ENCODE data around the gene PLXNA4.
A peak's percentile ranks its signal among the peaks of the same experiment; 100 is the strongest.

Gene PLXNA4

DNA sequence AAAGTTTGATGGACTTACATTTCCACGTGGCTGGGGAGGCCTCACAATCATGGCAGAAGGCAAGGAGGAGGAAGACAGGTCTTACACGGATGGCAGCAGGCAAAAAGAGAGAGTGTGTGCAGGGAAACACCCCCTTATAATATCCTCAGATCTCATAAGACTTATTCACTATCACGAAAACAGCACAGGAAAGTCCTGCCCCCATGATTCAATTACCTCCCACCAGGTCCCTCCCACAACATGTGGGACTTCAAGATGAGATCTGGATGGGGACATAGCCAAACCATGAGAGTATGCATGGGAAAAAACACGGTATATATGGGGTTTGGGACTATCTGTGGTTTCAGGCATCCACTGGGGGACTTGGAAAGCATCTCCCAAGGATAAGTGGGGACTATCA, 78.0 kb downstream of the PLXNA4 start:
- DNase-seq: no peak

DNA sequence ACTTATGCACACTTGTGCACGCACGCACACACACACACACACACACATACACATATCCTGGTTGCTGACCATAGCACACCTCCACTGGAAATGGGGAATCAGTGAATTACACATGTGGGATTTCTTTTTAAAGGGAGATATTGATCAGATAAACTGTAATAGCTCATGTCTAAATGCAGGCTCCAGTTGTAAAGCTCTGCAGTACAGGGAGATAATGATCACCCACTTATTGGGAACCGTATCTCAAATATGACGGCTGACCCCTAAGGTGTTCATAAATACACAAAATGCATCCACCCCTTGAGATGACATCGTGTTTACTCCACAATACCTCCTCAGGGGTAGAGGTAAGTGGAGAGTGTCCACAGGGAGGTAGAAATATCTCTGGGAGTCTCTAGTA, 79.2 kb downstream of the PLXNA4 start:
- no peak for DNase-seq

DNA sequence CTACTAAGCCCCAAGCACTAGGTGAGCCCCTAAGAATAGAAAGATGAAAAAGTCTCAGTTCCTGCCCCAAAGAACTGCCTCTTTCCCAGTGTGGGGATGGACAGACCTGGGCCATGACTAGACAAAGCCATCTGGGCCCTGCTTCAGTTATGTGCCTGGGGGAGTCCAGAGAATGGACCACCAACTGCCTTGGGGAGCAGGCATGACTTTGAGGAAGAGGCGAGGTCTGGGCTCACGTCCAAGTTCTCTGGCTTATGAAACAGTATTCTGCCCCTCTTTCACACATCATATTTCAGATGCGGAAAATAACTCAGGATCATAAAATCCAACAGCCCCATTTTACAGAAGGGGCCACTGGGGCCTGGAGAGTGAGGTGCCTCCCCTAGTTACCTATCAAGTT, 80.3 kb downstream of the PLXNA4 start:
- peak; percentile 12 for DNase-seq

DNA sequence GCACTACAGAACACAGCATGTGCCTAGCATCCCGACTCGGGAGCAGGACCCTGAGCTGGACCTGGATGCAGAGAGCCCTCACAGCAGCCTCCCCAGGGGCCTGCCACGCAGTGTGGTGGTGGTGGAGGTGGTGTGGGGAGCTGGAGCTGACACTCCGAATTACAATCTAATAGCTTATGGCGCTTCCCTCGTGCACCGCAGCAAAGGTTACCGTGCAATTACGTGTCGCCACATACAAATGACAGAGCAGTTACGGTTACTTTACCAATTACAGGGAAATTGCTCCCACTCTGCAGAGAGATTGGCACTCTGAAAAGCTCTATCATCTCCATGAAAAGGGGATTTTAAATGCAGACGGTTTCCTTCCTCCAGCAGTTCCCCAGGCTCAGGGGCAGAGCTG, 81.8 kb downstream of the PLXNA4 start:
- no peak for DNase-seq

DNA sequence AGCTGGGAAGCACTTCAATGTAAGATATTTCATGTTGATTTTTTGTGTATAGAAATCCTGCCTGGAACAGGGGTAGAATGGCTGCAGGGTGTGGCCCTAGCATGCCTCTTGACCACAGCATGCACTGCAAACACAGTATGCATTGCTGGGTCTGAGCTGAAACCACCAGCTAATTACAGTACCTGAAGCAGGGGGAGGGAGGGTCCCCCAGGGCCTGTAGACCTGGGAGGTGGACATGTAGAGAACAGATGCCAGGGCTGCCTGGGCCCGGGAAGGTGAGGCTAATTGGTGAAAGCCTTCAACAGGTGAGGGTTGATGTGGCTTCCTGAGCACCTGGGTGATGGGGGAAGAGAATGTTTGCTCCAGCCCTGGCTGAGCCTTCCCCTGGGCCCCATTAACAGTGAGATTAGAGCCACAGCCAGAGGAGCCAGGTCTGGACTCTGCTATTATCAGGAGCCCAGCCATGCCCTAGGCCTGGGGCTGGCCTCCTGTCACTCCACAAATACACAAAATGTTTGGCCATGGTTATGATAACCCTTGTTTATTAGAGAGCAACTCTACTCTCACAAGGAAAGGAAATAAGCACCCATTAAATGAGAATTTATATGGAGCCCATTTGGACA, 83.3 kb downstream of the PLXNA4 start:
- peak; percentile 0 for DNase-seq

DNA sequence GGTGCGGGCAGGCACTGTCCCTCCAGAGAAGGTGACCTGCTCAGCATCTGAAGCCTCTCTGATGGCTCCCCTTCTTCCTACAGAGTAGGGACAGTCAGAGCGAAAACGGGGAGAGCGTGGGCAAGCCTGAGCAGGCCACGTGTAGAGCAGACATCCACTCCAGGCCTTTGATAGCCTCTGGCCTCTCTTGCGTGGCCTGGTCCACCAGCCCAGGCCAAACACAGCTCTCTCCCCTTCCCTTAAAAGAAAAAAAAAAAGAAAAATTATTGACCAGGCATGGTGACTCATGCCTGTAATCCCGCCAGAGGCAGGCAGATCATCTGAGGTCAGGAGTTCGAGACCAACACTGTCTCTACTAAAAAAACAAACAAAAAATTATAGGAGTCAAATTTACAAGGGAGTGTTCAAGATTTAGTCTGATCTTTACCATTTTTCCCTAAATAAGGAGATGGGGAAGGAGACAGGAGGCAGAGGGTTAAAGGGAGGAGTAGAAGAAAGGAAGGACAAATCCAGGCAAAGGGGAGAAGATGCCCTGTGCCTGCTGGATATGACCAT, 84.8 kb downstream of the PLXNA4 start:
- peak; percentile 3 for DNase-seq

DNA sequence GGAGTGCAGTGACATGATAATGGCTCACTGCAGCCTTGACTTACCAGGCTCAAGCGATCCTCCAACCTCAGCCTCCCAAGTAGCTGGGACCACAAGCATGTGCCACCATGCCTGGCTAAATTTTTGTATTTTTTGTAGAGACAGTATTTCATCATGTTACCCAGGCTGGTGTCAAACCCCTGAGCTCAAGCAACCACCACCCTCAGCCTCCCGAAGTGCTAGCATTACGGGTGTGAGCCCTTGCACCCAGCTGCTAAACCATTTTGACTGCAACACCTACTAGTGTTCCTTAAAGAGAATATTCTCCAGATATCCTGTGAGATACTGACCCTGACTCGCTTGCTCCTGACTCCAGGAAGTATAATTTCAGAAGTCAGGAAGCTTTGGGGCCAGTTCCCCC, 85.8 kb downstream of the PLXNA4 start:
- DNase-seq: no peak

DNA sequence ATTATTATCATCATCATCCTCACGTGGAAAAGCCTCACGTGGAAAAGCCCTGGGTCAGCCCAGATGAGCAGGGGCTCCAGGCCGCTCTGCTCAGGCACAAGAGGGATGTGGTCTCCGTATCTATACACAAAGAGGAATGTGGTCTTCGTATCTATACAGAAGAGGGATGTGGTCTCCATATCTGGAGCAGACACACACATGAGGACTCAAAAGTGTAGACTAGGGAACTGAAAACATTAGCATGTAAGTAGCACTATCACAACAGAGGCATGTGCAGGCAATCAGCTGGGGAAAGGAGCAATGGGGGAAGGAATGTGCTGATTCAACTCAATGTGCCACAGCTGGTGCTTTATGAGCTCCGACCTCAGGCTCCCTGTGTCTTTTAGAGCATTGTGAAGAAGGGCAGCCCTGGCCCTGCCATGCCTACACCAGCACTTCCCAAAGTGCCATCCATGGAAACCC, 86.5 kb downstream of the PLXNA4 start:
- DNase-seq: peak; percentile 94

DNA sequence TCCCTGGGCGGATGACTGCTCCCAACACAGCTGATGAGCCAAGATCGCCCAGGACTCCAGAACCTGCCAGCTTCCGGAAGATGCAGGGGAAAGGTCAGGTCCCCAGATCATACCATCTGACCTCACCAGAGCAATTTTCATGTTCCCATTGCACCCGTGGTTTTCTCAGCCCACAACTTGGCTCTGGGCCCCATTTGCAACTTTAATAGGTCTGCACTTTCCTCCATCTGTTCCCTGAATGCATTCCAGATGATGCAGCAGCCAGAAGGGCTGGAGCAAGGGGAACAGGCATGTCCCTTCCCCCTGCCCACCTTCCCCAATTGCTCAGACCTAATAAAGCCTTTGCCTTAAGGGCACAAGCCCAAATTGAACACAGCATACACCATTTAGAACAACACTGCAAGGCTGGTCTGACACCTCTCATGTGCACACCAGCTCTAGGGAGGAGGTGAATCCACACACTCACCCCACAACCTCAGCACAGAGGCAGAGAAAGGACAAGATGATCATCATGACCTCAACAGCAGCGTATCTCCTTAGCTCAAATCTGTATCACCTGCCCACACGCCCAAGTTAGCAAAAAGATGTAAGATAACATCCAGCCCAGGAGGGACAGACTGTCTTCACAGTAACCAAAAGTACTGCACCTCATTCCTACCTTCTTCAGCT, 87.5 kb downstream of the PLXNA4 start:
- DNase-seq: peak; percentile 6

DNA sequence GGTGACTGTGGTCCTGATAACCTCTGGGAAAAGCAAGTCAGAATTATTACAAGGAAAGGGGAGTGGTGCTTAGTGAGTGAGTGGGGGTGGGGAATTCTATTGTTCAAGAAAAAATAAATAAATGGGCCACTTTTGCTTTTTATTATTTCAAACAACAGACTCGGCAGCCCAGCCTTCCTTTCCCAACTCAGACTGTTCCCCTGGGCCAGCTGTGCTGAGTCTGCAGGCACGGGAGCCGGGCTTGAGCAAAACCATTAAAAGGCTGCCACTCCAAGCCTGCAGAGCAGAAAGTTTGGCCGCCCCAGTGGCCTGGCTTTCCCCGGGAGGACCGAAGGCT, 90.0 kb downstream of the PLXNA4 start:
- no peak for DNase-seq

DNA sequence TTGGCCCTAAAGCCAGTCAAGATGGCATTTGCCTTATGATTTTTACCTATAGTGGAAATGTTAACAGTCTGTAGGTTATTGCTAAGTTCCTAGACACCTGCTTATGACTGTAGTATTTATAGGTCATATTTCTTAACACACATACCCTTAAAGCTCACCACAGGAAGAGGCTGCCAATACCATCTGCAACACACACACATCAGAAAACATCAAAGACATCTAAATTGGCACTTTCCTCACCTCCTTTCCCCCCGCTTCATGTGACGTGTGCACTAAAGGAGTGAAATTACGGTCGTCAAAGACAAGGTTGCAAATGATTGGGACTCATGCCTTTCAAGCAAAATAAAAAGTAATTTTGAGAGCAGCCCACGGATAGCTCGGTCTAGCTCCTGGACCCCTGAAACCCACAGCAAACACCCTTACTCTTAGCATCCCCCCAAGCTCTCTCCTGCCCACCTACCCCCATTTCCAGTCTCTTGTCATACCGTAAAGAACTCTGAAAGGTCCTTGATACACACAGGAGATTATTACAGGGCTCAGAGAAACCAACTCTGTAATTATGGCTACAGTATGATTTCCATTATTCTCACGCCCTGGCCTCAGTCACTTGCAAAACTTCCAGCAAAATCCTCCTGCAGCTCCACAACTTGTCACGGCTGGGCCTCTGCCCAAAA, 90.5 kb downstream of the PLXNA4 start:
- no peak for DNase-seq

DNA sequence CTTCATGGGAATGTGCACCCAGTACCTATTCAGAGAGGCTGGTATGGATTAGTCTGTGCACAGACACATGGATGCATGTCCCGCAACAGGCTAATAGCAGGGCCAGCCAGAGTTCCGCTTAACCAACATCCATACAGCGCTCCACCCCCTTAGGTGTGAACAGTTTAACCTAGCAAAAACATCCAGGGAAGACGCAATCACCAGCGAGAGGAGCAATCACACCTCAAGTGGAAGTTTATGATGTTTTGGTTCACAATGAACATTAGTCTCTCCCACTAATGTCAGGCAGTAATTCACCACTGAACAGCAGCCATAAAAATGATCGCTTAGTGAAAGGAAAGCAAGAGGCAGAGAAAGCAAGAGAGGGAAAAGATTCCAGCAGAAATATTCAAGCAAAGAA, 91.1 kb downstream of the PLXNA4 start:
- DNase-seq: no peak

DNA sequence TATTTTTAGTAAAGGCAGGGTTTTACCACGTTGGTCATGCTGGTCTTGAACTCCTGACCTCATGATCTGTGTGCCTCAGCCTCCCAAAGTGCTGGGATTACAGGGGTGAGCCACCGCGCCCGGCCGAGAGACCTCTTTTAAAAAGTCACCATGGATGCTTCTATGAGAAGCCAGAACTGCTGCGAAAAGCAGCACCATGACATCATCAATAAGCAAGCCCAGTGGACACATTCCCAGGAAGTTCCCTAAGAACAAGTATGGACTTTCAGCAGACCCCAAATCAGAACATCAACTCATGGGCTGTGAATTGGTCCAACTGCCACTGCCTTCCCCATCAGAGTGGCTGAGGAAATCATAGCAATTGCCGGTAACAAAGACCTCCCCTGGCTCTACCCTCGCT, 93.4 kb downstream of the PLXNA4 start:
- no peak for DNase-seq

DNA sequence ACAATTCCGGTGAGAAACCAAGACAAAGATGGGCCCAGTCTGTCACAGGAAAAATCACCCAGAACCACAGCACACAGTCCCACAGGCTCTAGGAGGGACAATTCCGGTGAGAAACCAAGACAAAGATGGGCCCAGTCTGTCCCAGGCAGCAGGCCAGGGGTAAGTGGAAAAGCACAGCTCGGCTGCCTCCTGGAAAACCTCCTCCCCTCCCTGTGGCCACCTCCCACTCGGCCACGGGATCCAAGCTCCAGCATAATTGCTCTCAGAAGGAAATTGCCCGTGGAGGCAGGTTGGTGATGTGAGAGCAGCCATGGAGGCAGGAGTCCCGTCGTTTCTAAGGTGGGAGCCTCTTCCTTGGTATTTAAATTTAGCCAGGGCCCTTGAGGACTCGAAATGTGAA, 95.7 kb downstream of the PLXNA4 start:
- DNase-seq: no peak

DNA sequence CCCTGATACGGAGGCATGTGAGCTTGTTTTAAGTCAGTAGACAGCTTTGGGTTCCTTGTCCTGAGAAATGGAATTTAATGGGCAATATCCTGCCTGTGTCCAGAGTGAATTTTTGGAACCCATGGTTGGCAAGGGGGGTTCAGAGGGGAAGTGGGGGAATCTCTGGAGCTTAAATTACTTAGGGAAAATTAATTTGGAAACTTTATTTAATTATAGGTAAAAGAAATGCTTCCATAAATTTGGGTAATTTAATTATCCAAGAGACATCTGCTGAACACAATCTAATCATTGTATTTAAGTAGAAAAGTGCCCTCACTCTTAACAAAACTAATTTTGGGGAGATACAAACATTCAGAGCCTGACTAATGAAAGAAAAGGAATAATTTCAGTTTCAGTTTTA, 99.7 kb downstream of the PLXNA4 start:
- DNase-seq: no peak

DNA sequence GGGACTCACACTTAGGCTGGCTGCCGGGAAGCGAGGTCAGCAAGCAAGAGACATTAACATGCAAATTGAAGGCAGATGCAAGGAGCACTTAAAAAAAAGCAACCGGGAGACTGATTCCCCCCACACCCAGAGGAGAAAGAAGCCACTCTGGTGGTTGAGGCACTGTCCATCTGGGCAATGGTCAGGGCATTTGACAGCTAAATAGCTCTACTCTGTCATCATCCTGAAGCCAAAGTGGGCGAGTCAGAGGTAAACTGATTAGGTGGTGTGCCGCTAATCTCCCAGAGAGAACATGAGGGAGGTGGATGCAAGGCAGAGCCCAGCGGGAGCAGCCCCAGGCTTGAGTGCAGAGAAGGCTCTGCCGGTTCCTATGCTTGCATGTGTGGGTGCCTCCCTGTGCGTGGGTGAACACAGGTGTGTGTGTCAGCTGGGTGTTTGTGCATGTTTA, 100.6 kb downstream of the PLXNA4 start:
- no peak for DNase-seq

DNA sequence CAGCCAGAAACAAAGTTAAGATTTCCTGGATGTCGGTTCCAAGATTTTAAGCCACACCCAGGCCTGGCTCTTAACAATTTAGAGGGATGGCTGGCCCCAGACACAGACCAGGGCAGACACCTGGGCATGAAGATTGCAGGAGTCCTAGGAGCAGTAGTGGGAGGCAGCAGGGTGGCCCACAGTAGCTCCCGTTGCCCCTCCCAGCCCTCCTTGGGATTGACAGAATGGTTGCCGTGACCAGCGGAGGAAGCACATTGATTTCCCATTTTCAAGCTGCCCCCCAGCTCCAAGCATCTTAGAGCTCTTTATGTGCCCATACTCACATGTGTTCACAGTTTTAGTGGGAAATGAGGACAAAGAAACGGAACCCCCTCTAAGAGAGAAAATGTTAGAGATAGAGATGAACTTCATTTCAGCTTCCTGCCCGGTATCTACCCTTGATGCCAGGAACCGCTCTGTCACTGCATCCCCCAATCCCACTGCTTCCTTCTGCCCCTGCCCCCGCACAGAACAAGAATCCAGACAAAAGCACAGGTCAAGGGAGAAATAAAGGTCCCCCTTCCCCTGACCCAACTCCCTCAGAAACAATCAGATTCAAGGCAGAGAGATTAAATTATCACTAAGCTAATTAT, 101.1 kb downstream of the PLXNA4 start:
- no peak for DNase-seq

DNA sequence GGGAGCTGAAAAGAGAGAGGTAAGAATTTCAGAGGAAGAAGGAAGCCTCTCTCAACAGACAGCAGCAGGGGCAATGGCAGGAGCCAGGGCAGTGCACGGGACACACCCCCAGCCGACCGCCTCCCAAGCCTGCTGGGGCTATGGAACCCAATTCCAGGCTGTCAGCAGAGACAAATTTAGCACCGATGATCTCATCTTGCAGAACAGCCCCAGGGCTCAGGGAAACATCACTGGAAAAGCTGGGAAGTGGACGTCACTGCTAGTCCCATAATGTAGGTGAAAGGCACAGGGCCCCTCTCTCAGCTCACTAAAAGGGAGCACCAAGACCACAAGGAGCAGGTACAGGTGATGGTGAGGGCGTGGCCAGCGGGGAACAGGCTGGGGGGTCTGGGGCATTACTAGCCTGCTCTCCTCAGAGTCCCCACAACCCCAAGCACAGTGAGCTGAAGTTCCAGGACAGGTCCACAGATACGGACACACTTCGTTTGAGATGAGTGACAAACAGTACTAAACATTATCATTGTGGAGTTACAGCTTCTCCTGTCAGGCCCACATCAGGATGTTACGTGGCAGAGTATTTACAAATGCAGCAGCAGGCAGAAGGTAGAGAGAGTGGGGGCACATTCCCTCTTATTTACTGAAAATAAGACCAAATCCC, 103.7 kb downstream of the PLXNA4 start:
- DNase-seq: no peak

DNA sequence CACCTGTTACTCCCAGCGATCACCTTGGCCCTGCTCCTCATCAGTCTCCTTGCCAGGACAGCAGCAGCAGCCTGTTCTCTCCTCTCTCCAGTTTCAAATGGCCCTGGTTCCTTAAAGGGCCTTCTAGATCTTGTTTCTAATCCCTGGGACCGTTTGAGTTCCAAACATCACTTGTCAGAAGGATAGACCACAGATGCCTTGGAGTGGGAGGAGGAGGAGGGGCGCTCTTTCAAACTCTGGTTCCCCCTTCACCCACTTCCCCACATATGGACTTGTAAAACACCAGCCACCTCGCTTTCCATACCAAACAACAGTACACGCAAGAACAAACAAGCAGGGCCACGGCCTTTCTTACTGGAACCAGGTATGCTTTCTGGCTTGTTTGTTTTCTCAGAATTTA, 104.8 kb downstream of the PLXNA4 start:
- no peak for DNase-seq

DNA sequence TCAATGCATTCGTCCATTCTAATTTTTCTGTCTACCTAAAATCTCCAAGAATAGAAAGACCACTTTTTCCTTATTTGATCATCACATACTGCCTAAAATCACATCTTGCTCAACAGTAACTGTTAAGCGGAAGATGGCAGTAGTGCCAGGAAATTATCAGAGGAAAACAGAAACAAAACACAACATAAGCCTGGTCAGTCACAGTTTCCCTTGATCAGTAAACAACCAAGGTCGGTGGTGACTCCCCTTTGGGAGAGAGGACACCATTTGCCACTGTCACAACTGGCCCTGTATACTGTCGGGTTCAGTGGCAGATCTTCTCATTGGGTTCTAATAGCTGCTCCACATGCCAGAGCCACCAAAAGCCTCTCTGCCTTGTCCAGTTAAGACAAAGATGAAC, 106.6 kb downstream of the PLXNA4 start:
- no peak for DNase-seq

DNA sequence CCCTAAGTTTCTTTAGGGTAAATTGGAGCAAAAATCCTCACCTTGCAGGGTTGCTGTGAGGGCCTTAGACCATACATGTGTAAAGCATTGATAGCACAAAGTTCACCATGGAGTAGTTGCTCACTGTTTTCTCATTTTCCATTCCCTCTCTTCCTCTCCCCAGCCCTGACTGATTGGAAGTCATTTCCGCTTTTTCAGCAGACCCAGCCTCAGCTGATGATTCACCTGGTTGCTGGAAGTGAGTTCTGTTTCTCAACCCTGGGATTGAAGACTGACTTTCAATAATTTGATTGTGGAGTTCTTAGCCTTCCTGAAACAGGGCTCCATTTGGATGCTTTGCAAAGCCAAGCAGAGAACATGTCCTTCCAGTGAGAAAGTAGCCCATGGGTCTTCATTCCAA, 107.0 kb downstream of the PLXNA4 start:
- no peak for DNase-seq

DNA sequence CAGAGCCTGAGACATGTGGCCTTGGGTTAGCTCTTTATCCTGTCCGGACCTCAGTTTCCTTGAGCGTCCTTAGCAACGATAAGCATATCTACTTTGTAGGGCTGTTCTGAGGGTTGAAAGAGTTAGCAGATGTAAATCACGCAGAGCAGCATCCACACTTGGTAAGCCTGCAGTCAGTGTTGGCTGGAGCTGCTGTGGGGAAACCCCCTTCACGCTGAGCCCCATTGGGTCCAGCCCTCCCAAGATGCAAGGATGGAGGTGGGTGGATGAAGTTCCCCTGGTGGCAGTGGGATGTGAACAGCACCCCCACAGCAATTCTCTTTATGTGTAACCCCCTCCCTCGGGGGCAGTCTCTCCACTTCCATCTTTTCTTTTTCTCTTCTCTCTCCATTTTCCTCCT, 109.9 kb downstream of the PLXNA4 start:
- no peak for DNase-seq

DNA sequence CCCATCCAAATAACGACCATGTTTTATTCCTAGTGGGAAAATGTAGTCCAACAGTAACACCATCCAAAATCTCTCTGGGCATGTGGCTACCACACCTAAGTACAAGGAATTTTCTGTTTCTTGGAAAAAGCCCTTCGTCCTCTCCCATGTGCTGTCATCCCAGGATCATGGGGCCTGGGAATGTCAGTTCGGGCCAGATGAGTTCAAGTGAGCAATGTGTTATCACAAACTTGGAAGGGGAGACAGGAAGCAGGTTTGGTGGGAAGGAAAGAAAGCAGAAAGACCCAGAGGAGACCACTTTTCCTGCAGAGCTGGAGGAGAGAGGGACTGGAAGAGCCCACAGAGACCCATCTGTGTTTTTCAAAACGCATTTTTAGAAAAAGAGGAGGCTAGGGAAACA, 110.8 kb downstream of the PLXNA4 start:
- DNase-seq: no peak

Data from OCI-M1 (cell line).